Neural cell (in vitro differentiated cells): ENCODE data around the gene NEURL2.

ENCODE experiments used
- CTCF ChIP-seq: fragments of 450-650 bp; IDR thresholded peaks from 2 replicates; pipeline ENCODE4 v1.5.1; 2014; ENCODE audit warnings: antibody characterized with exemption, mild to moderate bottlenecking, moderate library complexity; ENCODE audit not compliant: poor library complexity, severe bottlenecking
- EP300 ChIP-seq: fragments of 450-650 bp; conservative IDR thresholded peaks from 2 replicates; pipeline ENCODE4 v1.6.1; 2014; ENCODE audit warnings: antibody characterized with exemption, mild to moderate bottlenecking, moderate library complexity; ENCODE audit not compliant: poor library complexity, severe bottlenecking
- EZH2 ChIP-seq: fragments of 200-600, 300-800 bp; shearing (Covaris generic), sonication (generic); IDR thresholded peaks from 2 replicates; pipeline ENCODE4 v1.6.1; 2014; ENCODE audit warnings: antibody characterized with exemption, low read length, borderline replicate concordance, mild to moderate bottlenecking; ENCODE audit not compliant: insufficient read depth, poor library complexity, severe bottlenecking
- MXI1 ChIP-seq: fragments of 450-650 bp; conservative IDR thresholded peaks from 2 replicates; pipeline ENCODE4 v1.6.1; 2014; ENCODE audit warnings: antibody characterized with exemption, mild to moderate bottlenecking; ENCODE audit not compliant: poor library complexity, severe bottlenecking
- POLR2AphosphoS5 ChIP-seq: IDR thresholded peaks from 2 replicates; pipeline ENCODE4 v1.6.1; 2012
- RAD21 ChIP-seq: fragments of 450-650 bp; conservative IDR thresholded peaks from 2 replicates; pipeline ENCODE4 v1.6.1; 2014; ENCODE audit warnings: antibody characterized with exemption, mild to moderate bottlenecking, moderate library complexity
- REST ChIP-seq: IDR thresholded peaks from 2 replicates; pipeline ENCODE4 v1.6.1; 2012; ENCODE audit warnings: borderline replicate concordance

- no peak for TF ChIP-seq CTCF
- no peak for TF ChIP-seq REST
- no peak for TF ChIP-seq RAD21
- TF ChIP-seq EZH2, result no peak
- no peak for TF ChIP-seq POLR2AphosphoS5
- no peak for TF ChIP-seq EP300
- no peak for TF ChIP-seq MXI1
These were observed 12.8 kb downstream of the NEURL2 start for GRCh38 chr20:45878076-45878761.
